GM12872 (cell line): ENCODE results near the gene GSK3A.

Experiments
- CTCF ChIP-seq: IDR thresholded peaks from 3 replicates; pipeline ENCODE4 v1.5.1; 2011; ENCODE audit warnings: low read depth, mild to moderate bottlenecking, low read length, moderate library complexity; ENCODE audit not compliant: insufficient read depth

Gene GSK3A

DNA sequence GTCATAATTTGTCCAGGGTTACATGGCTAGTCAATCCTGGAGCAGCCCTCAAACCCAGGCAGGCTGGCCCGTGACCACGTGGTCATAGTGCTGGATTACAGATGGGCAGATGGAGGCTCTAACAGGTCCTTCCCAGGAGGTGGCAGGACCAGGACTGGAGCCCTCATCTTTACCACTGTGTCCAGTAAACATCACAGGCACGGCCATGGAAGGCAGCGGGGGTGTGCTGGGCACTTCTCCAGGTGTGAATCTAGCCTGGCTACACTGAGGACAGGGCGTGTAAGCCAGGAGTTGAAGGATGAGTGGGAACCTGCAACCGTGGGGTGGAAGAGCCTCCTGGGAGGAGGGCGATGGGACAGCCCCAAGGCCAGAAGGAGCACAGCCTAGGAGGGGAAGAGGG, 32.7 kb upstream of the GSK3A start:
- TF ChIP-seq CTCF = no peak

- TF ChIP-seq CTCF = no peak
Measured at GRCh38 chr19:42274065-42274682, 31.8 kb upstream of the GSK3A start.

DNA sequence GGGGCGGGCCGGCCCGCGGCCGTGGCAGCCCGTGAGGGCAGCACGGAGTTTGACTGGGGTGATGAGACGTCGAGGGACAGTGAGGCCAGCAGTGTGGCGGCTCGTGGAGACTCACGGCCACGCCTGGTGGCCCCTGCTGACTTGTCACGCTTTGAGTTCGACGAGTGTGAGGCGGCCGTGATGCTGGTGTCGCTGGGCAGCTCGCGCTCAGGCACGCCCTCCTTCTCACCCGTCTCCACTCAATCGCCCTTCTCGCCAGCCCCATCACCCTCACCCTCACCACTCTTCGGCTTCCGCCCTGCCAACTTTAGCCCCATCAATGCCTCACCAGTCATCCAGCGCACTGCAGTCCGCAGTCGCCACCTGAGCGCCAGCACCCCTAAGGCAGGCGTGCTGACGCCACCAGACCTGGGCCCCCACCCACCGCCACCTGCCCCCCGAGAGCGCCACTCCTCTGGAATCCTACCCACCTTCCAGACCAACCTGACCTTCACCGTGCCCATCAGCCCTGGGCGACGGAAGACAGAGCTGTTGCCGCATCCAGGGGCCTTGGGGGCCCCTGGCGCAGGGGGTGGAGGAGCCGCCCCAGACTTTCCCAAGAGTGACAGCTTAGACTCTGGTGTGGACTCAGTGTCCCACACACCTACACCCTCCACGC, 31.1 kb upstream of the GSK3A start:
- no peak for TF ChIP-seq CTCF

DNA sequence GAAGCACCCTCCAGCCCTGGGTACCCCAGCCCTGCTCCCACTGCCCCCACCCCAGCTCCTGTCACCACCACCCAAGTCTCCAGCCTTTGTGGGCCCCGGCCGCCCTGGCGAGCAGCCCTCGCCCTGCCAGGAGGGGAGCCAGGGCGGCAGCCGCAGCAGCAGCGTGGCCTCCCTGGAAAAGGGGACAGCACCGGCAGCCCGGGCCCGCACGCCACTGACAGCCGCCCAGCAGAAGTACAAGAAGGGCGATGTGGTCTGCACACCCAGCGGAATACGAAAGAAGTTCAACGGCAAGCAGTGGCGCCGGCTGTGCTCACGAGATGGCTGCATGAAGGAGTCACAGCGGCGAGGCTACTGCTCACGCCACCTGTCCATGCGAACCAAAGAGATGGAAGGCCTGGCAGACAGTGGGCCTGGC, 30.6 kb upstream of the GSK3A start:
- no peak for TF ChIP-seq CTCF

- no peak for TF ChIP-seq CTCF
Measured at GRCh38 chr19:42272535-42272897, 30.1 kb upstream of the GSK3A start.

DNA sequence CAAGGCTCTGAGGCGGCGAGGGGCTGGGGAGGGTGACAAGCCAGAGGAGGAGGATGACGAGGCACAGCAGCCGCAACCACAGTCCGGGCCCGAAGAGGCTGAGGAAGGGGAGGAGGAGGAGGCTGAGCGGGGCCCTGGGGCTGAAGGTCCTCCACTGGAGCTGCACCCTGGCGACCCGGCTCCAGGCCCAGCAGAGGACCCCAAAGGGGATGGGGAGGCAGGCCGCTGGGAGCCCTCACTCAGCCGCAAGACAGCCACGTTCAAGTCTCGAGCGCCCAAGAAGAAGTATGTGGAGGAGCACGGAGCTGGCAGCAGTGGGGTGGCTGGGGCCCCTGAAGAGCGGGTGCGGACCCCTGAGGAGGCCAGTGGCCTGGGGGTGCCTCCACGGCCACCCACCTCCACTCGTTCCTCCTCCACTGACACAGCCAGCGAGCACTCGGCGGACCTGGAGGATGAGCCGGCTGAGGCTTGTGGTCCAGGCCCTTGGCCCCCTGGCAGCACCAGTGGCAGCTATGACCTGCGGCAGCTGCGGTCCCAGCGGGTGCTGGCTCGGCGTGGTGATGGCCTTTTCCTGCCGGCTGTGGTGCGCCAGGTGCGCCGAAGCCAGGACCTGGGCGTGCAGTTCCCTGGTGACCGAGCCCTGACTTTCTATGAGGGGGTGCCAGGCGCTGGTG, 29.6 kb upstream of the GSK3A start:
- TF ChIP-seq CTCF = no peak

DNA sequence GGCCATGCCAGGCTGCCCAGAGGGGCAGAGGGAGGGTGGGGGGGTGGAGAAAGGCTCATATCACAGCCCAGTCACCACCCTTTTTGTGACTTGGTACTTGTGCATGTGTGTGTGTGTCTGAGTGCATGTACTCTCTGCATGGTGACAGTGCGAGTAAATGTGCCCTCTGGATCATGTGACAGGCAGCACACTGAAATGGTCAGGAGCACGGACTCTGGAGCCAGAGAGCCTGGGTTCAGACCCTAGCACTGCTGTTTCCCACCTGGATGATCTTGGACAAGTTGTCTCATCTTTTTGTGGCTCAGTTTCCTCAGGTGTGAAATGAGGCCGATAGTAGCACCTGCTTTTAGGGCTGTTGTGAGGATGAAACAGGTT, 28.6 kb upstream of the GSK3A start:
- no peak for TF ChIP-seq CTCF
